OCI-LY1 (cell line): Measurements from ENCODE around the gene S100A2.

Experiments used
- CTCF ChIP-seq: fragments of 200-600 bp; sonication (generic), shearing (Covaris generic); IDR thresholded peaks from 2 replicates; pipeline ENCODE4 v1.5.1; 2017; ENCODE audit warnings: mild to moderate bottlenecking, antibody characterized with exemption, low read length, moderate library complexity, mixed read lengths
- EZH2 ChIP-seq: fragments of 200-600 bp; sonication (generic), shearing (Covaris generic); IDR thresholded peaks from 2 replicates; pipeline ENCODE4 v1.8.0; 2017; ENCODE audit warnings: borderline replicate concordance, mixed run types, mild to moderate bottlenecking, antibody characterized with exemption, low read length, moderate library complexity, mixed read lengths

- TF ChIP-seq CTCF = no peak
- TF ChIP-seq EZH2 = no peak
These were observed 49.3 kb upstream of the S100A2 start for GRCh38 chr1:153614906-153615305.
